ENCODE results near the gene SPAG5. TPM values are rescaled to one million over a fixed set of nuclear protein-coding genes. Genes with fewer than 3 reads are reported as not detected.
"Not testable (repeated sequence)": the region's sequence is repeated elsewhere in the genome, so short reads cannot be mapped to it uniquely, and the experiment has no call there.

SPAG5 gene
- total RNA-seq, 6 donors from 2014 or later = 4.4 to 34.6 (median 7.4) TPM

- H3K4me3 ChIP-seq = no peak overlapping the region
- peaks cover 8 to 10% (median 9%) of the 10 kb centered on the region in 4 donors for H3K4me1 ChIP-seq
- no peaks in the 10 kb centered on the region for H3K27me3 ChIP-seq
- H3K27ac ChIP-seq = no peak overlapping the region
- DNase-seq (no peak), ATAC-seq (ENCODE audit: low FRiP score in 2 of 2) (no peak)
- WGBS, 2 donors = 87 to 95% methylated on average over 3 of the region's 3 CpGs
- H3K36me3 ChIP-seq = peaks cover 0 to 12% (median 9%) of the 10 kb centered on the region in 4 donors
- TF ChIP-seq POLR2AphosphoS5 (IDR thresholded peaks at IDR 0.05) (no peak), EP300 (IDR thresholded peaks at IDR 0.05) (no peak), POLR2A (IDR thresholded peaks at IDR 0.05) (no peak), CTCF (IDR thresholded peaks at IDR 0.05) (no peak)
- H3K9me3 ChIP-seq = no peaks in the 10 kb centered on the region
These were observed 17.9 kb downstream of the SPAG5 start for GRCh38 chr17:28580959-28581358.

DNA sequence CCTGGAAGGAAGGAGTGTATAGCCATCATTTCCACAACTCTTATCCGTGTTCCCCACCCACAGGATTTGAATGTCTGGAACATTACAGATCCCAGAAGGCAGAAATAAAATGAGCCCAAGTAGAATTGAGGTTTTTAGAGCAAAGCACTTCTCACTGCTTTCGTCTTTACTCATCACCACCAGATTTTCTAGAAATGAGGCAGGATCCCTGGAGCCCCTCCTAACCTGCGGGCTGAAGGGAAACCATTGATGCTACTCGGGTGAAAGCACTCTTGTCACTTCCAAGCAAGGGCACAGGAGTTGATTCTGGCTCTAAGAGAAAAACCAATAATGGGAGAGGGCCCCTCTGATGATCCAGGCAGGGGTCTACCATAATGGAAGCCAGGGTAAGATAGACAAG lies 19.3 kb downstream of the SPAG5 start:
- no peak for TF ChIP-seq POLR2A (IDR thresholded peaks at IDR 0.05)
- H3K4me3 ChIP-seq = no peak overlapping the region
- DNase-seq (no peak), ATAC-seq (ENCODE audit: low FRiP score in 2 of 2) (no peak)
- H3K4me1 ChIP-seq = peaks cover 8 to 12% (median 9%) of the 10 kb centered on the region in 4 donors
- H3K27me3 ChIP-seq = no peaks in the 10 kb centered on the region
- H3K27ac ChIP-seq = no peak overlapping the region
- peaks cover 0 to 7% (median 5%) of the 10 kb centered on the region in 4 donors for H3K36me3 ChIP-seq
- H3K9me3 ChIP-seq = no peaks in the 10 kb centered on the region
- 84 to 89% methylated on average over 4 of the region's 4 CpGs for WGBS, 2 donors

GRCh38 chr17:28578246-28579195 lies 20.3 kb downstream of the SPAG5 start:
- Histone ChIP-seq H3K4me3 (no peak overlapping the region), H3K27me3 (no peaks in the 10 kb centered on the region), H3K9me3 (no peaks in the 10 kb centered on the region), H3K36me3 (peaks cover 0 to under 1% (median 0%) of the 10 kb centered on the region in 4 donors), H3K4me1 (peaks cover 8 to 12% (median 9%) of the 10 kb centered on the region in 4 donors), H3K27ac (no peak overlapping the region)
- 96 to 99% methylated on average over 8 of the region's 8 CpGs for WGBS, 2 donors
- no peak for TF ChIP-seq POLR2AphosphoS5 (IDR thresholded peaks at IDR 0.05)
- TF ChIP-seq POLR2A (IDR thresholded peaks at IDR 0.05) = no peak
- TF ChIP-seq EP300 (IDR thresholded peaks at IDR 0.05) = no peak
- TF ChIP-seq CTCF (IDR thresholded peaks at IDR 0.05) = no peak
- DNase-seq = no peak
- no peak for ATAC-seq (ENCODE audit: low FRiP score in 2 of 2)

DNA sequence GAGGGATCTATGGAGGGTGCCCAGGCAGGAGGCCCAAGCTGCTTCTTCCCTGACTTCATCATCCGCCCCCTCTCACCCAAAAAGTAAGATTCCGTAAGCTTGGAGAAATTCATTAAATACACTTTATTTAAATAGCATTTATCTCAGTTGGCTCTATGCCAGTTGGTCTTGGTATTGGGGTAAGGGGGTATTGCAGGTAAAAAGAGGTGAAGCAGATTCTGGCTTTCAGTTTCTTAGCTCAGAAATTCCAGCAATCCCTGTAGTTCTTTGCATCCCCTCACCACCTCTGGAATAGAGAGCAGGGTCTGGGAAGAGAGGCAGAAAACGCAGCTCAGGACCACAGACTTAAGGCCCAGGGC lies 21.4 kb downstream of the SPAG5 start:
- Histone ChIP-seq H3K4me1 (peaks cover 9 to 12% (median 10%) of the 10 kb centered on the region in 4 donors), H3K27ac (peak overlapping the region in 2 of 4 donors; percentile 52 to 63), H3K27me3 (no peaks in the 10 kb centered on the region), H3K36me3 (no peaks in the 10 kb centered on the region), H3K4me3 (peak overlapping the region in 1 of 4 donors; percentile 40), H3K9me3 (no peaks in the 10 kb centered on the region)
- DNase-seq (no peak), ATAC-seq (ENCODE audit: low FRiP score in 2 of 2) (no peak)
- TF ChIP-seq POLR2A (IDR thresholded peaks at IDR 0.05) = no peak
- TF ChIP-seq POLR2AphosphoS5 (IDR thresholded peaks at IDR 0.05) = no peak
- TF ChIP-seq EP300 (IDR thresholded peaks at IDR 0.05) = no peak
- no peak for TF ChIP-seq CTCF (IDR thresholded peaks at IDR 0.05)
- WGBS, 2 donors = 100% methylated on average over 3 of the region's 3 CpGs

DNA sequence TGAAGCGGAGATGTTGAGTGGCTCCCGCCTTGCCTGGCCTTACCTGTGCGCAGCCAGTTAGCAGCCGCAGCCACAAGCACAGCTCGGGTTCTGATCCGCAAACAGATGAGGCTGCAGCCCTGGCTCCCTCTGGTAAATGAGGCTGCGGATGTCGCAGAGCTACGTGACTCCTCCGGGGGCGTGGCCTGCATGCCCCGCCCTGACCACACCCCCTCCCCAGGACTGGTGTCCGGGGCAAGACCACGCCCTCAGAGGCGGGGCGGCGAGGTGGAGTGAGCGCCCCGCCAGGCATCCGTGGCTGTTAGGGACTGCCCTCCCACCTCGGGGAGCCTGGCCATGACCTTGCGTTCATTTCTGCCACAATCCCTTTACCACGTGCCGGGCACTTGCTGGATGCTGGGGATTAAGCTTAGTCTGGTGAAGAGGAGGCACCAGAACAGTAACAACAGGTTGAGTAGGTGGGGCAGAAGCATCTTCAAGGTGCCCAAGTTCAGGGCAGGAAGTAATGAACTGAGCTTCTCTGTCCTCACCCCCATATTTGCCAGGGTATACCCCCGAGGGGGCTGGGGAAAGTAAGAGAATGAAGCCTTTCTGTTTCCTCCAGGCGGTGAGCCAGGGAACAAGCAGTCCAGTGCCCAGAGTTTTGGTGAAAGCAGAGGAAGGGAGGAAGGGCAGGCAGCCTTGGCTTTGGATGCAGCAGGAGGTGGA lies 21.9 kb downstream of the SPAG5 start, which contains the start of gene ALDOC:
Gene ALDOC (minus strand): TSS at position 138 of the 708 bp plus-strand sequence. CDS start 1,363 bp downstream, outside the sequence.
- Histone ChIP-seq H3K9me3 (no peaks in the 10 kb centered on the region), H3K4me3 (peak within 1 kb of the TSS in 3 of 4 donors; percentile 23 to 42 (median 40)), H3K36me3 (no peaks in the 10 kb centered on the region), H3K27me3 (no peaks in the 10 kb centered on the region), H3K27ac (peak within 1 kb of the TSS in 2 of 4 donors; percentile 52 to 63), H3K4me1 (peaks cover 10 to 16% (median 16%) of the 10 kb centered on the region in 4 donors)
- 8 to 18% methylated on average over 4 to 17 of the region's 26 CpGs for WGBS, 2 donors
- DNase-seq = peak; percentile 100
- ATAC-seq (ENCODE audit: low FRiP score in 2 of 2) = peak; percentile 98
- TF ChIP-seq POLR2AphosphoS5 (IDR thresholded peaks at IDR 0.05) (peak; percentile 58 to 97), POLR2A (IDR thresholded peaks at IDR 0.05) (peak in 2 of 4 donors; percentile 91 to 96), EP300 (IDR thresholded peaks at IDR 0.05) (no peak)

DNA sequence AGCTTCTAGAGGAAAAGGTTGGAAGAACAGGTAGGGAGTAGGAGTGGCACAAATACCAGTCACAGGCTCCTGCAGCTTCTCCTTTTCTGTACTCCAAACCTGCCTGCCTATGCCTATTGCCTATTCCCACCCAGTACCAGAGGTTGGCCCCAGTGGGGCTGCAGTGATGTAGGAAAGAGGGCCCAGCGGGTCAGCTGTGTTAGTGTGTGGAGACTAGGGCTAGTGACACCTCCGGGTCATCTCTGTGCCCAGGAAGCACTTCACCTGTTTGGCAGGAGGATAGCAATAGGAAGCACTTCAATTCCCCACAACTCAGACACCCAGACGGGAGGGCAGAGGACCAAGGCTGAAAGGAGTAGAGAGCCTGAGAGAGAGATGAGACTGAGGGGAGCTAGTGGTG lies 22.8 kb downstream of the SPAG5 start:
- not testable (repeated sequence) for H3K4me3 ChIP-seq; H3K27ac ChIP-seq; H3K9me3 ChIP-seq; ATAC-seq (ENCODE audit: low FRiP score in 2 of 2); H3K36me3 ChIP-seq; DNase-seq; H3K27me3 ChIP-seq
- WGBS, 2 donors = 72 to 83% methylated on average over 3 of the region's 3 CpGs
- H3K4me1 ChIP-seq = peaks cover 13 to 18% (median 17%) of the 10 kb centered on the region in 4 donors
